Ovary (tissue), 3 donors: Measurements from ENCODE around the gene RELA.

Source experiments
- EP300 ChIP-seq: sonication (generic); formaldehyde crosslinking; IDR thresholded peaks from one replicate; pipeline ENCODE4 v1.6.1; 2017; ENCODE audit warnings: antibody characterized with exemption
- TF ChIP-seq, protein P1 (sequence below), 3 donors: fragments of 450-650 bp in 2 of 3; fragments of 200-600 bp in 1 of 3; IDR thresholded peaks; one replicate each; pipeline versions ENCODE4 v1.5.1 to v1.8.0; 2016 to 2022; ENCODE audit warnings: antibody characterized with exemption in 3 of 3, mild to moderate bottlenecking in 1 of 3
- donor health status: DM: no; HTN: no; CAD: no.

DNA sequence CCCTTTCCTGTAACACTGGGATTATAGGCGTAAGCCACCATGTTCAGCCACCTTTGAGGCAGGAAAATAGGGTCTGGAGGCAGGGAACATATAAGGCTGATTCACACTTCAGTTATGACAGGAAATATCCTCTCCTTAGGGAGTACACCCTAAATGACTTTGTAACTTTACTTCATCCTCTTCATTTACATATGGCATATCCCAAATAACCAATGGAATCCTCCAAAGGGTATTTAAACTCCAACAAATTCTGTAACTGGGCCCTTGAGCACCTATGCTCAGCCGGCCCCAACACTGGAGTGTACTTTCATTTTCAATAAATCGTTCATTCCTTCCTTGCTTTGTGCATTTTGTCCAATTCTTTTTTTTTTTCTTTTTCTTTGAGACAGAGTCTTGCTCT is 47.7 kb upstream of the RELA start:
- TF ChIP-seq, protein P1, sequence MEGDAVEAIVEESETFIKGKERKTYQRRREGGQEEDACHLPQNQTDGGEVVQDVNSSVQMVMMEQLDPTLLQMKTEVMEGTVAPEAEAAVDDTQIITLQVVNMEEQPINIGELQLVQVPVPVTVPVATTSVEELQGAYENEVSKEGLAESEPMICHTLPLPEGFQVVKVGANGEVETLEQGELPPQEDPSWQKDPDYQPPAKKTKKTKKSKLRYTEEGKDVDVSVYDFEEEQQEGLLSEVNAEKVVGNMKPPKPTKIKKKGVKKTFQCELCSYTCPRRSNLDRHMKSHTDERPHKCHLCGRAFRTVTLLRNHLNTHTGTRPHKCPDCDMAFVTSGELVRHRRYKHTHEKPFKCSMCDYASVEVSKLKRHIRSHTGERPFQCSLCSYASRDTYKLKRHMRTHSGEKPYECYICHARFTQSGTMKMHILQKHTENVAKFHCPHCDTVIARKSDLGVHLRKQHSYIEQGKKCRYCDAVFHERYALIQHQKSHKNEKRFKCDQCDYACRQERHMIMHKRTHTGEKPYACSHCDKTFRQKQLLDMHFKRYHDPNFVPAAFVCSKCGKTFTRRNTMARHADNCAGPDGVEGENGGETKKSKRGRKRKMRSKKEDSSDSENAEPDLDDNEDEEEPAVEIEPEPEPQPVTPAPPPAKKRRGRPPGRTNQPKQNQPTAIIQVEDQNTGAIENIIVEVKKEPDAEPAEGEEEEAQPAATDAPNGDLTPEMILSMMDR (IDR thresholded peaks at IDR 0.05): no peak
- no peak for TF ChIP-seq EP300
